Neural progenitor cell (in vitro differentiated cells): Measurements from ENCODE around the gene VAT1L. TPM values are rescaled to one million over a fixed set of nuclear protein-coding genes. Genes with fewer than 3 reads are reported as not detected.

ENCODE experiments used
- DNase-seq: peaks from one replicate; pipeline ENCODE4 v3.0.0-alpha.2; 2016; ENCODE audit warnings: low spot score
- H2AFZ ChIP-seq: fragments of 200-600 bp; sonication (generic); replicated peaks from 2 replicates; pipeline ENCODE4 v1.6.1; 2016; ENCODE audit warnings: antibody characterized with exemption
- H3F3A ChIP-seq: fragments of 200-600 bp; sonication (generic); 2 replicates; pipeline ENCODE4 v1.6.1; 2016; ENCODE audit warnings: antibody characterized with exemption, low read depth
- H3K27ac ChIP-seq: fragments of 200-600 bp; sonication (generic); 2 replicates; pipeline ENCODE4 v1.5.1; 2016; ENCODE audit warnings: mild to moderate bottlenecking
- H3K27me3 ChIP-seq: fragments of 200-600 bp; sonication (generic); 2 replicates; pipeline ENCODE4 v1.6.1; 2016; ENCODE audit warnings: mild to moderate bottlenecking, moderate library complexity
- H3K36me3 ChIP-seq: fragments of 200-600 bp; sonication (generic); 2 replicates; pipeline ENCODE4 v1.5.1; 2016
- H3K4me1 ChIP-seq: fragments of 200-600 bp; sonication (generic); 2 replicates; pipeline ENCODE4 v1.6.1; 2016; ENCODE audit warnings: mixed run types
- H3K4me2 ChIP-seq: fragments of 200-600 bp; sonication (generic); 2 replicates; pipeline ENCODE4 v1.6.1; 2016
- H3K4me3 ChIP-seq: fragments of 200-600 bp; sonication (generic); 2 replicates; pipeline ENCODE4 v1.5.1; 2016
- H3K79me2 ChIP-seq: fragments of 200-600 bp; sonication (generic); 2 replicates; pipeline ENCODE4 v1.6.1; 2016; ENCODE audit warnings: low read depth
- H3K9ac ChIP-seq: fragments of 200-600 bp; sonication (generic); 2 replicates; pipeline ENCODE4 v1.6.1; 2016
- H3K9me3 ChIP-seq: fragments of 200-600 bp; sonication (generic); 2 replicates; pipeline ENCODE4 v1.5.1; 2016; ENCODE audit warnings: low read depth
- H4K20me1 ChIP-seq: fragments of 200-600 bp; sonication (generic); 2 replicates; pipeline ENCODE4 v1.6.1; 2016; ENCODE audit warnings: low read depth
- H3K27ac Mint-ChIP-seq: 3 replicates; pipeline ENCODE4 v1.8.0; 2021; ENCODE audit warnings: mixed read lengths
- H3K27me3 Mint-ChIP-seq: 2 replicates; pipeline ENCODE4 v1.8.0; 2022; ENCODE audit warnings: low read depth, mild to moderate bottlenecking, inconsistent platforms, moderate library complexity, mixed read lengths; ENCODE audit not compliant: insufficient read depth
- H3K36me3 Mint-ChIP-seq: 3 replicates; pipeline ENCODE4 v1.8.0; 2021; ENCODE audit warnings: mixed read lengths
- H3K4me1 Mint-ChIP-seq: 3 replicates; pipeline ENCODE4 v1.8.0; 2021; ENCODE audit warnings: mixed read lengths
- H3K4me3 Mint-ChIP-seq: 3 replicates; pipeline ENCODE4 v1.8.0; 2021; ENCODE audit warnings: mild to moderate bottlenecking, moderate library complexity, mixed read lengths
- H3K9me3 Mint-ChIP-seq: 3 replicates; pipeline ENCODE4 v1.8.0; 2020; ENCODE audit warnings: mixed read lengths
- CTCF ChIP-seq: fragments of 200-600 bp; sonication (generic); IDR thresholded peaks from 2 replicates; pipeline ENCODE4 v1.5.1; 2017; ENCODE audit warnings: antibody characterized with exemption, mild to moderate bottlenecking
- EZH2 ChIP-seq: fragments of 200-600 bp; sonication (generic); IDR thresholded peaks from 2 replicates; pipeline ENCODE4 v1.6.1; 2017; ENCODE audit warnings: antibody characterized with exemption, mild to moderate bottlenecking, moderate library complexity
- EZH2phosphoT487 ChIP-seq: fragments of 200-600 bp; sonication (generic); IDR thresholded peaks from 2 replicates; pipeline ENCODE4 v1.6.1; 2017; ENCODE audit warnings: antibody characterized with exemption
- total RNA-seq: library from RNA; depleted of rRNA; stranded (reverse); fragments of >200 nt; gene quantifications from 2 replicates; pipeline ENCODE4 v1.2.3, GENCODE V29; 2015; ENCODE audit warnings: low replicate concordance

VAT1L gene
- total RNA-seq, 1 donor from 2014 or later = 43.2 TPM

- no peaks in the 10 kb centered on the region for H4K20me1 ChIP-seq
- no peak for TF ChIP-seq CTCF
- no peak for TF ChIP-seq EZH2phosphoT487
- TF ChIP-seq EZH2 = no peak
- Mint-ChIP-seq H3K27me3 (peaks cover 4% of the 10 kb centered on the region), H3K4me1 (no peaks in the 10 kb centered on the region), H3K27ac (no peak overlapping the region), H3K9me3 (no peaks in the 10 kb centered on the region), H3K4me3 (no peak overlapping the region), H3K36me3 (no peaks in the 10 kb centered on the region)
- H3K4me1 ChIP-seq = no peaks in the 10 kb centered on the region
- H3K4me3 ChIP-seq = no peak overlapping the region
- H3F3A ChIP-seq = no peaks in the 10 kb centered on the region
- no peaks in the 10 kb centered on the region for H3K36me3 ChIP-seq
- no peak overlapping the region for H3K27ac ChIP-seq
- no peaks in the 10 kb centered on the region for H3K9me3 ChIP-seq
- no peak for DNase-seq
- no peaks in the 10 kb centered on the region for H3K27me3 ChIP-seq
- H3K9ac ChIP-seq = no peak overlapping the region
- no peak overlapping the region for H3K4me2 ChIP-seq
- H3K79me2 ChIP-seq = no peaks in the 10 kb centered on the region
- no peak overlapping the region for H2AFZ ChIP-seq
These were observed 10.6 kb upstream of the VAT1L start for GRCh38 chr16:77777745-77778144.

- no peaks in the 10 kb centered on the region for H3K4me1 Mint-ChIP-seq
- H3K27ac Mint-ChIP-seq = no peak overlapping the region
- H3K27me3 ChIP-seq = no peaks in the 10 kb centered on the region
- DNase-seq = no peak
- TF ChIP-seq EZH2phosphoT487 (no peak), EZH2 (no peak), CTCF (no peak)
- H3F3A ChIP-seq = no peaks in the 10 kb centered on the region
- H3K4me2 ChIP-seq = no peak overlapping the region
- H3K9me3 ChIP-seq = no peaks in the 10 kb centered on the region
- H4K20me1 ChIP-seq = no peaks in the 10 kb centered on the region
- no peaks in the 10 kb centered on the region for H3K79me2 ChIP-seq
- H3K36me3 ChIP-seq = no peaks in the 10 kb centered on the region
- no peak overlapping the region for H3K27ac ChIP-seq
- H3K4me3 ChIP-seq = no peak overlapping the region
- no peaks in the 10 kb centered on the region for H3K4me1 ChIP-seq
- H3K9me3 Mint-ChIP-seq = peaks cover 6% of the 10 kb centered on the region
- H2AFZ ChIP-seq = no peak overlapping the region
- H3K9ac ChIP-seq = no peak overlapping the region
- no peaks in the 10 kb centered on the region for H3K36me3 Mint-ChIP-seq
- H3K4me3 Mint-ChIP-seq = no peak overlapping the region
- peaks cover 4% of the 10 kb centered on the region for H3K27me3 Mint-ChIP-seq
These were observed 8.0 kb upstream of the VAT1L start for GRCh38 chr16:77780378-77780837.

GRCh38 chr16:77781091-77781490, 7.3 kb upstream of the VAT1L start:
- no peaks in the 10 kb centered on the region for H4K20me1 ChIP-seq
- no peaks in the 10 kb centered on the region for H3K4me1 Mint-ChIP-seq
- no peak overlapping the region for H3K4me3 Mint-ChIP-seq
- H3K36me3 ChIP-seq = no peaks in the 10 kb centered on the region
- H3F3A ChIP-seq = no peaks in the 10 kb centered on the region
- peaks cover 4% of the 10 kb centered on the region for H3K27me3 Mint-ChIP-seq
- H2AFZ ChIP-seq = no peak overlapping the region
- no peaks in the 10 kb centered on the region for H3K27me3 ChIP-seq
- H3K9me3 Mint-ChIP-seq = peaks cover 6% of the 10 kb centered on the region
- no peak overlapping the region for H3K4me3 ChIP-seq
- H3K9ac ChIP-seq = no peak overlapping the region
- H3K9me3 ChIP-seq = no peaks in the 10 kb centered on the region
- no peaks in the 10 kb centered on the region for H3K36me3 Mint-ChIP-seq
- TF ChIP-seq EZH2phosphoT487 = no peak
- TF ChIP-seq EZH2 = no peak
- TF ChIP-seq CTCF = no peak
- no peaks in the 10 kb centered on the region for H3K4me1 ChIP-seq
- no peak overlapping the region for H3K27ac Mint-ChIP-seq
- H3K79me2 ChIP-seq = no peaks in the 10 kb centered on the region
- DNase-seq = no peak
- no peak overlapping the region for H3K4me2 ChIP-seq
- no peak overlapping the region for H3K27ac ChIP-seq
